Stimulated activated CD8-positive, alpha-beta memory T cell treated with anti-CD3 and anti-CD28 coated beads, Interleukin-12 subunit alpha, Interleukin-12 subunit beta, amount 100 ng/mL, for 1 hour (primary cell): Measurements from ENCODE around the gene MPV17L.
"Not testable (repeated sequence)": the region's sequence is repeated elsewhere in the genome, so short reads cannot be mapped to it uniquely, and the experiment has no call there.

Source experiments
- DNase-seq: peaks from one replicate; pipeline ENCODE4 v3.0.0-alpha.2; 2020; ENCODE audit warnings: low read depth

Gene MPV17L

GRCh38 chr16:15452246-15452855, 56.8 kb downstream of the MPV17L start:
- DNase-seq: no peak

GRCh38 chr16:15453296-15453695, 57.7 kb downstream of the MPV17L start:
- DNase-seq: not testable (repeated sequence)

DNA sequence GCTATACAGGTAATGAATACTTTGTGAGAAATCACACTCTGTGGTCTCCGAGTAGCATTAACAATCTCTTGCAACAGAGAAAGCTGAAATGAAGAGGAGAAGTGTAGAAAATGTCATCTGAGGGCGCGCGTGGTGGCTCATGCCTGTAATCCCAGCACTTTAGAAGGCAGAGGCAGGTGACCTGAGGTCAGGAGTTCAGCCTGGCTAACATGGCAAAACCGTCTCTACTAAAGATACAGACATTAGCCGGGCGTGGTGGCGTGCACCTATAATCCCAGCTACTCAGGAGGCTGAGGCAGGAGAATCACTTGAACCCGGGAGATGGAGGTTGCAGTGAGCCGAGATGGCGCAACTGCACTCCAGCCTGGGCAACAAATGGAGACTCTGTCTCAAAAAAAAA, 59.4 kb downstream of the MPV17L start:
- not testable (repeated sequence) for DNase-seq

DNA sequence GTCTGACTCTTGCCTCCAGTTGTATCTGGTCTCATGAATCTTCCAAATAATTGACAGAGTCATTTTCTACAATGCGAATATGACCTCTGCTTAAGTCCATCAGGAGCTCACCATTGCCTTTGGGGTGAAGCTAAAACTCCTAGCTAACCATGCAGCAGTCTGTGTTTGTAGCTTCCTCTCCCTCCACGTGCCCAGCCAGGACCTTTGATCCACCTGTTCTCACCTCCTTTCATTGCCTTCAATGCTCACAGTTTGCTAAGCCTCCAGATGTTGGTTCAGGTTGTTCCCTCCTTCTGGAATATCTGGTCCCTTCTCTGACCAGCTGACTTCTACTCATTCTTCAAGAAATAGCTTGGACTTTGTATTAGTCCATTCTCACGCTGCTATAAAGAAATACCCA, 61.8 kb downstream of the MPV17L start:
- DNase-seq: no peak

DNA sequence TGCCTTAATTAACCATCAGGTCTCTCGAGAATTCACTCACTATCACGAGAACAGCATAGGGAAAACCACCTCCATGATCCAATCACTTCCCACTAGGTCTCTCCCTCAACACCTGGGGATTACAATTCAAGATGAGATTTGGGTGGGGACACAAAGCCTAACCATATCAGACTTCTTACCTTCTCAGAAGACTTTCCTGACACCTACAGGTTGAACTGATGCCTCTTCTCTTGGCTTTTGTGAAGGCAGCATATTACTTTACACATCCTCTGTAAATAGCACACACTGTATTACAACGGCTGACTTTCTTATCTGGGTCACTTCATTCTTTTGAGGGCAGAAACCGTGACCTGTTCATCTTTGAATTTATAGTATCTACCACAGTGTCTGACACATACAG, 62.4 kb downstream of the MPV17L start:
- no peak for DNase-seq

DNA sequence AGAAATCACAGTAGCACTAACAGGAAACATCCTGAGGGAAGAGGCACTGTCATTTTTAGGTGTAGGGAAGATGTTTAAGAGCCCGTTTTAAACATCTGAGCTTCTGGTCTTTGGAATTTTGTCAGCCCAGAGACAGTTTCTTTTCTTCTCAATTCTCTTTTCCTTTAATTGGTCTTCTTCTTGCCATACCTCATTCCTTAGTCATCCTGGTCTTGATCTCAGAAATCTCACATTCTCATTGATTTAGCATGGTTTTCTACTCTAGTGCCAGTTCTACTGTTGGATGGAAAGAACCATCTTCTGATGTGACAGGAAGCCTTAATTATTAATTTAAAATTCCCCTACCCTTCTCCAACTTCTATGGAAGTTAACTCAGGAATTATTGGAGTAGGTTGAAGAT, 64.2 kb downstream of the MPV17L start:
- no peak for DNase-seq

- DNase-seq: no peak
Observed at GRCh38 chr16:15460601-15461000, 65.0 kb downstream of the MPV17L start.

- no peak for DNase-seq
Observed at GRCh38 chr16:15461376-15461775, 65.8 kb downstream of the MPV17L start.
